ENCODE results near the gene STOML1.

The STOML1 gene

GRCh38 chr15:74013374-74013894, 21.3 kb upstream of the STOML1 start:
- no peak for DNase-seq

GRCh38 chr15:74011610-74012009, 19.5 kb upstream of the STOML1 start:
- DNase-seq, result peak in 1 of 2 experiments; percentile 11

- DNase-seq, result no peak
These were observed 18.9 kb upstream of the STOML1 start for GRCh38 chr15:74010929-74011540.

- no peak for DNase-seq
These were observed 16.8 kb upstream of the STOML1 start for GRCh38 chr15:74008901-74009300.

GRCh38 chr15:74007820-74008371, 15.8 kb upstream of the STOML1 start:
- peak in 1 of 2 experiments; percentile 37 for DNase-seq

GRCh38 chr15:74006774-74007639, 14.9 kb upstream of the STOML1 start:
- DNase-seq, result no peak

GRCh38 chr15:73997986-73998385, 5.9 kb upstream of the STOML1 start:
- DNase-seq, result no peak

- peak in 1 of 2 experiments; percentile 43 for DNase-seq
These were observed 4.8 kb upstream of the STOML1 start for GRCh38 chr15:73996939-73997338.

- no peak for DNase-seq
These were observed 4.2 kb upstream of the STOML1 start for GRCh38 chr15:73996267-73996666.

GRCh38 chr15:73994912-73995622, 3.0 kb upstream of the STOML1 start:
- no peak for DNase-seq

- peak; percentile 92 to 95 for DNase-seq
These were observed 2.4 kb upstream of the STOML1 start, which contains the start of gene PML for GRCh38 chr15:73994413-73994883. Gene PML, plus strand, starts transcription at chr15:73994716. Its CDS starts 97 bp downstream, at chr15:73994813.

GRCh38 chr15:73993211-73993994, 1.3 kb upstream of the STOML1 start:
- no peak for DNase-seq

GRCh38 chr15:73992594-73992898, 451 bp upstream of the STOML1 start:
- DNase-seq, result no peak

GRCh38 chr15:73991260-73991659, 835 bp downstream of the STOML1 start:
- DNase-seq, result peak in 1 of 2 experiments; percentile 36

GRCh38 chr15:73990250-73991005, 1.7 kb downstream of the STOML1 start:
- no peak for DNase-seq

GRCh38 chr15:73989001-73989798, 2.9 kb downstream of the STOML1 start:
- DNase-seq, result no peak

- no peak for DNase-seq
These were observed 3.6 kb downstream of the STOML1 start for GRCh38 chr15:73988445-73988969.

- no peak for DNase-seq
These were observed 4.2 kb downstream of the STOML1 start for GRCh38 chr15:73987681-73988444.

GRCh38 chr15:73987250-73987649, 4.8 kb downstream of the STOML1 start:
- DNase-seq, result no peak

- no peak for DNase-seq
These were observed 5.4 kb downstream of the STOML1 start for GRCh38 chr15:73986776-73987056.
